HepG2 (cell line): ENCODE measurements around the gene WNT3.

Experiments
- CAMTA2 ChIP-seq: sonication (generic); formaldehyde crosslinking; IDR thresholded peaks from 2 replicates; pipeline ENCODE4 v1.4.0; 2020; ENCODE audit warnings: mild to moderate bottlenecking, missing genetic modification reagents, borderline replicate concordance
- CTCF ChIP-seq: sonication (generic); formaldehyde crosslinking; IDR thresholded peaks from 2 replicates; pipeline ENCODE4 v1.5.0; 2020; ENCODE audit warnings: mild to moderate bottlenecking, missing genetic modification reagents, moderate library complexity
- EP300 ChIP-seq, 3 experiments: sonication (generic) in 1 of 3; formaldehyde crosslinking in 1 of 3; IDR thresholded peaks; 2 replicates each; pipeline versions ENCODE4 v1.5.1 to v1.6.1; 2011 to 2020; ENCODE audit warnings: low read depth in 2 of 3, low read length in 2 of 3, borderline replicate concordance in 1 of 3, improper control_type of control experiment in 1 of 3, mild to moderate bottlenecking in 1 of 3, missing genetic modification reagents in 1 of 3, moderate library complexity in 1 of 3
- GZF1 ChIP-seq: sonication (generic); formaldehyde crosslinking; IDR thresholded peaks from 2 replicates; pipeline ENCODE4 v1.5.1; 2020; ENCODE audit warnings: mild to moderate bottlenecking, missing genetic modification reagents
- IRF2 ChIP-seq: IDR thresholded peaks from 2 replicates; pipeline ENCODE4 v1.6.1; 2018; ENCODE audit warnings: missing genetic modification reagents, missing compliant biosample characterization
- POLR2A ChIP-seq, 2 experiments: IDR thresholded peaks; 2 replicates each; pipeline ENCODE4 v1.6.1; 2011; ENCODE audit warnings: low read depth in 2 of 2, low read length in 2 of 2, mild to moderate bottlenecking in 1 of 2, moderate library complexity in 1 of 2; ENCODE audit not compliant: insufficient read depth in 1 of 2
- TFAP4 ChIP-seq: sonication (generic); IDR thresholded peaks from 2 replicates; pipeline ENCODE4 v1.6.1; 2016; ENCODE audit warnings: low read depth, borderline replicate concordance
- ZNF274 ChIP-seq: sonication (generic); formaldehyde crosslinking; IDR thresholded peaks from 2 replicates; pipeline ENCODE4 v1.5.1; 2020; ENCODE audit warnings: mild to moderate bottlenecking, missing genetic modification reagents
- ZNF549 ChIP-seq: sonication (generic); formaldehyde crosslinking; IDR thresholded peaks from 2 replicates; pipeline ENCODE4 v1.5.0; 2020; ENCODE audit warnings: missing genetic modification reagents
- ZNF660 ChIP-seq: sonication (generic); formaldehyde crosslinking; IDR thresholded peaks from 2 replicates; pipeline ENCODE4 v1.5.1; 2020; ENCODE audit warnings: mild to moderate bottlenecking, low read depth, missing genetic modification reagents, borderline replicate concordance
- ZSCAN30 ChIP-seq: sonication (generic); formaldehyde crosslinking; IDR thresholded peaks from 2 replicates; pipeline ENCODE4 v1.5.0; 2020; ENCODE audit warnings: mild to moderate bottlenecking, missing genetic modification reagents
- TF ChIP-seq, protein P1 (sequence below): sonication (generic); formaldehyde crosslinking; IDR thresholded peaks from 2 replicates; pipeline ENCODE4 v1.4.0; 2020; ENCODE audit warnings: missing genetic modification reagents
- TF ChIP-seq, protein P2 (sequence below): sonication (generic); formaldehyde crosslinking; IDR thresholded peaks from 2 replicates; pipeline ENCODE4 v1.4.0; 2020; ENCODE audit warnings: missing genetic modification reagents

GRCh38 chr17:46726206-46726605, 92.3 kb downstream of the WNT3 start:
- TF ChIP-seq CTCF (CRISPR knock-in tag) (no peak), EP300 (IDR thresholded peaks at IDR 0.05; ENCODE audit: low read depth in 2 of 2, low read length in 2 of 2) (no peak), EP300 (CRISPR knock-in tag; IDR thresholded peaks at IDR 0.05; ENCODE audit: borderline replicate concordance) (no peak), POLR2A (IDR thresholded peaks at IDR 0.05; ENCODE audit: insufficient read depth in 1 of 2, low read depth in 2 of 2, low read length in 2 of 2) (no peak), ZNF660 (CRISPR knock-in tag) (no peak), ZNF549 (CRISPR knock-in tag) (no peak), GZF1 (CRISPR knock-in tag) (no peak), TFAP4 (no peak), CAMTA2 (CRISPR knock-in tag) (no peak), ZSCAN30 (CRISPR knock-in tag) (no peak), IRF2 (CRISPR knock-in tag) (no peak), ZNF274 (CRISPR knock-in tag) (no peak)
- TF ChIP-seq, protein P1, sequence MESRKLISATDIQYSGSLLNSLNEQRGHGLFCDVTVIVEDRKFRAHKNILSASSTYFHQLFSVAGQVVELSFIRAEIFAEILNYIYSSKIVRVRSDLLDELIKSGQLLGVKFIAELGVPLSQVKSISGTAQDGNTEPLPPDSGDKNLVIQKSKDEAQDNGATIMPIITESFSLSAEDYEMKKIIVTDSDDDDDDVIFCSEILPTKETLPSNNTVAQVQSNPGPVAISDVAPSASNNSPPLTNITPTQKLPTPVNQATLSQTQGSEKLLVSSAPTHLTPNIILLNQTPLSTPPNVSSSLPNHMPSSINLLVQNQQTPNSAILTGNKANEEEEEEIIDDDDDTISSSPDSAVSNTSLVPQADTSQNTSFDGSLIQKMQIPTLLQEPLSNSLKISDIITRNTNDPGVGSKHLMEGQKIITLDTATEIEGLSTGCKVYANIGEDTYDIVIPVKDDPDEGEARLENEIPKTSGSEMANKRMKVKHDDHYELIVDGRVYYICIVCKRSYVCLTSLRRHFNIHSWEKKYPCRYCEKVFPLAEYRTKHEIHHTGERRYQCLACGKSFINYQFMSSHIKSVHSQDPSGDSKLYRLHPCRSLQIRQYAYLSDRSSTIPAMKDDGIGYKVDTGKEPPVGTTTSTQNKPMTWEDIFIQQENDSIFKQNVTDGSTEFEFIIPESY (CRISPR knock-in tag): no peak
- TF ChIP-seq, protein P2, sequence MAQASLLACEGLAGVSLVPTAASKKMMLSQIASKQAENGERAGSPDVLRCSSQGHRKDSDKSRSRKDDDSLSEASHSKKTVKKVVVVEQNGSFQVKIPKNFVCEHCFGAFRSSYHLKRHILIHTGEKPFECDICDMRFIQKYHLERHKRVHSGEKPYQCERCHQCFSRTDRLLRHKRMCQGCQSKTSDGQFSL (CRISPR knock-in tag): no peak
